ENCODE results near the gene CD28. TPM values are rescaled to one million over a fixed set of nuclear protein-coding genes. Genes with fewer than 3 reads are reported as not detected.

CD28 gene
- total and polyA plus RNA-seq, 2 experiments from 2014 or later: 0.11 TPM

GRCh38 chr2:203741566-203741965 lies 35.1 kb downstream of the CD28 start:
- no peaks in the 10 kb centered on the region for H3K9me2 ChIP-seq (ENCODE audit: insufficient read depth)
- no peaks in the 10 kb centered on the region for H3K36me3 ChIP-seq (ENCODE audit: low read depth)
- H3K4me3 ChIP-seq: no peak overlapping the region
- TF ChIP-seq EZH2phosphoT487 (IDR thresholded peaks at IDR 0.05; ENCODE audit: insufficient read depth, low read depth) (no peak), EZH2 (IDR thresholded peaks at IDR 0.05; ENCODE audit: insufficient read depth, poor library complexity, severe bottlenecking) (no peak)
- H4K20me1 ChIP-seq (ENCODE audit: insufficient read depth): no peaks in the 10 kb centered on the region
- in situ Hi-C loops (cut with MboI): no loop called here
- 100% methylated on average over 1 of the region's 1 CpG for WGBS, 2 experiments (ENCODE audit: low coverage in 1 of 2, low lambda C conversion rate in 2 of 2, missing lambda C conversion rate in 2 of 2)
- H3K4me1 ChIP-seq (ENCODE audit: insufficient read depth): peaks cover 51% of the 10 kb centered on the region
- no peak overlapping the region for H2AFZ ChIP-seq
- peak overlapping the region; percentile 77 for H3K27ac ChIP-seq
- H3K4me2 ChIP-seq (ENCODE audit: unreplicated experiment): peak overlapping the region; percentile 82
- no peak overlapping the region; the same call in 1 of the 2 replicates for H3K9ac ChIP-seq
- DNase-seq: no peak
- H3K9me3 ChIP-seq (ENCODE audit: low read depth): no peaks in the 10 kb centered on the region
- H3K79me2 ChIP-seq (ENCODE audit: insufficient read depth): no peaks in the 10 kb centered on the region
- no peaks in the 10 kb centered on the region for H3K27me3 ChIP-seq (replicated peaks; ENCODE audit: insufficient read depth)
- H3F3A ChIP-seq (ENCODE audit: insufficient read depth): peaks cover 39% of the 10 kb centered on the region

- Histone ChIP-seq H3K36me3 (ENCODE audit: low read depth) (no peaks in the 10 kb centered on the region), H3K79me2 (ENCODE audit: insufficient read depth) (no peaks in the 10 kb centered on the region), H3K9ac (peak overlapping the region; percentile 6; the same call in 1 of the 2 replicates), H3K9me3 (ENCODE audit: low read depth) (no peaks in the 10 kb centered on the region), H3K27me3 (replicated peaks; ENCODE audit: insufficient read depth) (no peaks in the 10 kb centered on the region), H3K27ac (peak overlapping the region; percentile 74), H3K4me1 (ENCODE audit: insufficient read depth) (peaks cover 41% of the 10 kb centered on the region), H3K4me3 (no peak overlapping the region), H3F3A (ENCODE audit: insufficient read depth) (peaks cover 39% of the 10 kb centered on the region), H4K20me1 (ENCODE audit: insufficient read depth) (no peaks in the 10 kb centered on the region), H2AFZ (peak overlapping the region; percentile 52), H3K4me2 (ENCODE audit: unreplicated experiment) (peak overlapping the region; percentile 22), H3K9me2 (ENCODE audit: insufficient read depth) (no peaks in the 10 kb centered on the region)
- TF ChIP-seq EZH2phosphoT487 (IDR thresholded peaks at IDR 0.05; ENCODE audit: insufficient read depth, low read depth): no peak
- TF ChIP-seq EZH2 (IDR thresholded peaks at IDR 0.05; ENCODE audit: insufficient read depth, poor library complexity, severe bottlenecking): no peak
- 3 to 6% methylated on average over 2 of the region's 2 CpGs for WGBS, 2 experiments (ENCODE audit: low coverage in 1 of 2, low lambda C conversion rate in 2 of 2, missing lambda C conversion rate in 2 of 2)
- in situ Hi-C loops (cut with MboI): no loop called here
- DNase-seq: peak; percentile 79
Observed at GRCh38 chr2:203743441-203743981, 37.1 kb downstream of the CD28 start.

DNA sequence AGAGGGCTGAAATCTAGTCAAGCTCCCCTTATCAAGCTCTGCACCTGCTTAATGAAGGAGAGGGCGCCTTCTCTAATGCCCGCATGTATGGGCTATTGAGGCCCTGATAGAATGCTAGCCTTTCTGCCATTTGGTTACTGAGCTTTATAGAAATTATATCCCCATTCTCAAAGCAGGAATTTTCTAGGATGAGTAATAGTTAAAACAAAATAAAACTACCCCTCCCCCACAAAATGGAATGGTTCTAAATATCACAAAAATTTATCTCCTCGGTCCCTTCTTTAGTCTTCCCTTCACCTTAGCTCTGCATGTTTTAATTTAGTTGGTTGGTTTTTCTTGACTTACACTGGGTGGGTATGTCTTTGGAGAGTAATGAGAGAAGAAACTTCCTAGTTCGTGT lies 37.7 kb downstream of the CD28 start:
- H3F3A ChIP-seq (ENCODE audit: insufficient read depth): peaks cover 39% of the 10 kb centered on the region
- peak overlapping the region; percentile 74 for H3K27ac ChIP-seq
- in situ Hi-C loops (cut with MboI): no loop called here
- peaks cover 41% of the 10 kb centered on the region for H3K4me1 ChIP-seq (ENCODE audit: insufficient read depth)
- H4K20me1 ChIP-seq (ENCODE audit: insufficient read depth): no peaks in the 10 kb centered on the region
- no peaks in the 10 kb centered on the region for H3K9me2 ChIP-seq (ENCODE audit: insufficient read depth)
- H2AFZ ChIP-seq: peak overlapping the region; percentile 52; the same call in 1 of the 2 replicates
- no peaks in the 10 kb centered on the region for H3K79me2 ChIP-seq (ENCODE audit: insufficient read depth)
- H3K36me3 ChIP-seq (ENCODE audit: low read depth): no peaks in the 10 kb centered on the region
- peak overlapping the region; percentile 6; the same call in 1 of the 2 replicates for H3K9ac ChIP-seq
- no peak overlapping the region for H3K4me3 ChIP-seq
- TF ChIP-seq EZH2 (IDR thresholded peaks at IDR 0.05; ENCODE audit: insufficient read depth, poor library complexity, severe bottlenecking): no peak
- no peak for TF ChIP-seq EZH2phosphoT487 (IDR thresholded peaks at IDR 0.05; ENCODE audit: insufficient read depth, low read depth)
- no peaks in the 10 kb centered on the region for H3K9me3 ChIP-seq (ENCODE audit: low read depth)
- peak overlapping the region; percentile 1 for H3K4me2 ChIP-seq (ENCODE audit: unreplicated experiment)
- WGBS, 2 experiments (ENCODE audit: low coverage in 1 of 2, low lambda C conversion rate in 2 of 2, missing lambda C conversion rate in 2 of 2): 83 to 84% methylated on average over 4 of the region's 4 CpGs
- peak; percentile 20 for DNase-seq
- H3K27me3 ChIP-seq (replicated peaks; ENCODE audit: insufficient read depth): no peaks in the 10 kb centered on the region

DNA sequence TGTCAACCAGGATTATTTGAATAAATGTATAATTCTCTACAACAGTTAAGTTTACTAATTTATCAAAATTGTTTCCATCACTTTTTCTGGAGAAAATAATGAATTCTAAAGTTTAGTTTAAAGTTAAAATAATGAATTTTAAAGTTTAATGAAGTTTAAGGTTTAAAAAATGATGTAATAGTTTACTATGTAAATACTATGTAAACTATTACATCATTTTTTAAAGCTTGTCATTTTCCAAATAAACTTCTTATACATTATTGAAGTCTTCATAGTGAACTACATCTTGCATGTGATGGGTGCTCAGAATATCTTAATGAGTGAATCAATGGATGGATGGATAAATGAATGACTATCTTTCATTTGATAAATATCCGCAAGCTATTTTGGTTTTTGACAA lies 38.8 kb downstream of the CD28 start:
- Histone ChIP-seq H3K27me3 (replicated peaks; ENCODE audit: insufficient read depth) (no peaks in the 10 kb centered on the region), H3K9me3 (ENCODE audit: low read depth) (no peaks in the 10 kb centered on the region), H2AFZ (no peak overlapping the region), H3K79me2 (ENCODE audit: insufficient read depth) (no peaks in the 10 kb centered on the region), H3K36me3 (ENCODE audit: low read depth) (no peaks in the 10 kb centered on the region), H3K4me2 (ENCODE audit: unreplicated experiment) (no peak overlapping the region), H3K9ac (no peak overlapping the region), H3K27ac (no peak overlapping the region), H3K4me3 (no peak overlapping the region), H4K20me1 (ENCODE audit: insufficient read depth) (no peaks in the 10 kb centered on the region), H3K9me2 (ENCODE audit: insufficient read depth) (no peaks in the 10 kb centered on the region), H3F3A (ENCODE audit: insufficient read depth) (peaks cover 34% of the 10 kb centered on the region), H3K4me1 (ENCODE audit: insufficient read depth) (peaks cover 33% of the 10 kb centered on the region)
- WGBS, 2 experiments (ENCODE audit: low coverage in 1 of 2, low lambda C conversion rate in 2 of 2, missing lambda C conversion rate in 2 of 2): 98 to 100% methylated on average over 1 of the region's 1 CpG
- in situ Hi-C loops (cut with MboI): no loop called here
- no peak for DNase-seq
- TF ChIP-seq EZH2 (IDR thresholded peaks at IDR 0.05; ENCODE audit: insufficient read depth, poor library complexity, severe bottlenecking) (no peak), EZH2phosphoT487 (IDR thresholded peaks at IDR 0.05; ENCODE audit: insufficient read depth, low read depth) (no peak)

Measured in GM23248 (cell line).